Stimulated activated naive CD8-positive, alpha-beta T cell treated with anti-CD3 and anti-CD28 coated beads, Interleukin-15, Interleukin-2, amounts not matched to agents 100 ng/mL and 50 ng/mL, for 24 hours (primary cell): ENCODE data around the gene NDUFB2.
"Not testable (repeated sequence)": the region's sequence is repeated elsewhere in the genome, so short reads cannot be mapped to it uniquely, and the experiment has no call there.

ENCODE experiments used
- H3K27ac Mint-ChIP-seq: one replicate; pipeline ENCODE4 v1.8.0; 2021; ENCODE audit warnings: mild to moderate bottlenecking, mixed read lengths
- H3K27me3 Mint-ChIP-seq: one replicate; pipeline ENCODE4 v1.8.0; 2021; ENCODE audit warnings: mixed read lengths
- H3K36me3 Mint-ChIP-seq: one replicate; pipeline ENCODE4 v1.8.0; 2021; ENCODE audit warnings: low read depth, mixed read lengths
- H3K4me1 Mint-ChIP-seq: one replicate; pipeline ENCODE4 v1.8.0; 2021; ENCODE audit warnings: low read depth, mixed read lengths
- H3K4me3 Mint-ChIP-seq: one replicate; pipeline ENCODE4 v1.8.0; 2021; ENCODE audit warnings: mild to moderate bottlenecking, mixed read lengths
- H3K9me3 Mint-ChIP-seq: one replicate; pipeline ENCODE4 v1.8.0; 2021; ENCODE audit warnings: mixed read lengths

Gene NDUFB2

GRCh38 chr7:140667476-140667875, 29.0 kb upstream of the NDUFB2 start:
- Mint-ChIP-seq H3K36me3 (no peaks in the 10 kb centered on the region), H3K4me3 (no peak overlapping the region), H3K4me1 (peaks cover 5% of the 10 kb centered on the region), H3K27ac (no peak overlapping the region), H3K27me3 (no peaks in the 10 kb centered on the region), H3K9me3 (no peaks in the 10 kb centered on the region)

GRCh38 chr7:140668641-140669040, 27.9 kb upstream of the NDUFB2 start:
- Mint-ChIP-seq H3K9me3 (no peaks in the 10 kb centered on the region), H3K27me3 (no peaks in the 10 kb centered on the region), H3K4me1 (peaks cover 8% of the 10 kb centered on the region), H3K27ac (no peak overlapping the region), H3K4me3 (no peak overlapping the region), H3K36me3 (no peaks in the 10 kb centered on the region)

GRCh38 chr7:140669352-140669751, 27.2 kb upstream of the NDUFB2 start:
- H3K9me3 Mint-ChIP-seq, result no peaks in the 10 kb centered on the region
- H3K4me1 Mint-ChIP-seq, result peaks cover 15% of the 10 kb centered on the region
- no peak overlapping the region for H3K4me3 Mint-ChIP-seq

GRCh38 chr7:140669862-140670261, 26.6 kb upstream of the NDUFB2 start:
- not testable (repeated sequence) for H3K4me3 Mint-ChIP-seq, H3K9me3 Mint-ChIP-seq, H3K27me3 Mint-ChIP-seq

More at GRCh38 chr7:140669352-140669751, 27.2 kb upstream of the NDUFB2 start:
- Mint-ChIP-seq H3K27ac (no peak overlapping the region), H3K27me3 (no peaks in the 10 kb centered on the region), H3K36me3 (no peaks in the 10 kb centered on the region)

GRCh38 chr7:140670343-140670935, 26.1 kb upstream of the NDUFB2 start:
- Mint-ChIP-seq H3K27me3 (no peaks in the 10 kb centered on the region), H3K27ac (no peak overlapping the region), H3K4me3 (no peak overlapping the region)

More at GRCh38 chr7:140669862-140670261, 26.6 kb upstream of the NDUFB2 start:
- H3K27ac Mint-ChIP-seq, H3K36me3 Mint-ChIP-seq: not testable (repeated sequence)
- H3K4me1 Mint-ChIP-seq, result peaks cover 21% of the 10 kb centered on the region

GRCh38 chr7:140671966-140672365, 24.5 kb upstream of the NDUFB2 start:
- Mint-ChIP-seq H3K4me1 (peaks cover 38% of the 10 kb centered on the region), H3K4me3 (peak overlapping the region; percentile 76), H3K27ac (peak overlapping the region; percentile 52), H3K36me3 (no peaks in the 10 kb centered on the region), H3K9me3 (no peaks in the 10 kb centered on the region), H3K27me3 (no peaks in the 10 kb centered on the region)

More at GRCh38 chr7:140670343-140670935, 26.1 kb upstream of the NDUFB2 start:
- no peaks in the 10 kb centered on the region for H3K9me3 Mint-ChIP-seq
- H3K4me1 Mint-ChIP-seq, result peaks cover 26% of the 10 kb centered on the region
- no peaks in the 10 kb centered on the region for H3K36me3 Mint-ChIP-seq

- Mint-ChIP-seq H3K27me3 (no peaks in the 10 kb centered on the region), H3K36me3 (peaks cover 1% of the 10 kb centered on the region), H3K9me3 (no peaks in the 10 kb centered on the region), H3K4me1 (peaks cover 38% of the 10 kb centered on the region), H3K27ac (peak within 1 kb of the TSS; percentile 79), H3K4me3 (peak within 1 kb of the TSS; percentile 83)
Observed at GRCh38 chr7:140672382-140673062, 24.0 kb upstream of the NDUFB2 start, which contains the start of gene ADCK2. Gene ADCK2, plus strand, starts transcription at chr7:140672945. Its CDS starts 386 bp downstream, at chr7:140673331.

GRCh38 chr7:140673063-140673773, 23.3 kb upstream of the NDUFB2 start:
- H3K27ac Mint-ChIP-seq, result peak overlapping the region; percentile 79
- H3K36me3 Mint-ChIP-seq, result peaks cover 8% of the 10 kb centered on the region
- H3K9me3 Mint-ChIP-seq, result no peaks in the 10 kb centered on the region
- no peaks in the 10 kb centered on the region for H3K27me3 Mint-ChIP-seq
- H3K4me3 Mint-ChIP-seq, result peak overlapping the region; percentile 83
- peaks cover 38% of the 10 kb centered on the region for H3K4me1 Mint-ChIP-seq

- Mint-ChIP-seq H3K4me1 (peaks cover 38% of the 10 kb centered on the region), H3K27ac (peak overlapping the region; percentile 79), H3K27me3 (no peaks in the 10 kb centered on the region), H3K9me3 (no peaks in the 10 kb centered on the region), H3K36me3 (peaks cover 13% of the 10 kb centered on the region), H3K4me3 (peak overlapping the region; percentile 83)
Observed at GRCh38 chr7:140673774-140674155, 22.7 kb upstream of the NDUFB2 start.

- Mint-ChIP-seq H3K4me3 (peak overlapping the region; percentile 83), H3K27ac (no peak overlapping the region), H3K9me3 (no peaks in the 10 kb centered on the region), H3K27me3 (no peaks in the 10 kb centered on the region), H3K36me3 (peaks cover 19% of the 10 kb centered on the region), H3K4me1 (peaks cover 38% of the 10 kb centered on the region)
Observed at GRCh38 chr7:140674356-140674800, 22.1 kb upstream of the NDUFB2 start.

- H3K4me3 Mint-ChIP-seq, result peak overlapping the region; percentile 53
- peak overlapping the region; percentile 59 for H3K27ac Mint-ChIP-seq
- H3K36me3 Mint-ChIP-seq, result peaks cover 23% of the 10 kb centered on the region
- H3K27me3 Mint-ChIP-seq, result no peaks in the 10 kb centered on the region
- H3K9me3 Mint-ChIP-seq, result no peaks in the 10 kb centered on the region
- H3K4me1 Mint-ChIP-seq, result peaks cover 38% of the 10 kb centered on the region
Observed at GRCh38 chr7:140674899-140675701, 21.4 kb upstream of the NDUFB2 start.

- H3K9me3 Mint-ChIP-seq, result no peaks in the 10 kb centered on the region
- peaks cover 38% of the 10 kb centered on the region for H3K4me1 Mint-ChIP-seq
- peaks cover 30% of the 10 kb centered on the region for H3K36me3 Mint-ChIP-seq
- no peak overlapping the region for H3K27ac Mint-ChIP-seq
- no peak overlapping the region for H3K4me3 Mint-ChIP-seq
- H3K27me3 Mint-ChIP-seq, result no peaks in the 10 kb centered on the region
Observed at GRCh38 chr7:140675726-140676125, 20.8 kb upstream of the NDUFB2 start.

GRCh38 chr7:140676306-140676705, 20.2 kb upstream of the NDUFB2 start:
- Mint-ChIP-seq H3K9me3 (no peaks in the 10 kb centered on the region), H3K36me3 (peaks cover 34% of the 10 kb centered on the region), H3K27me3 (no peaks in the 10 kb centered on the region), H3K4me3 (no peak overlapping the region), H3K27ac (peak overlapping the region; percentile 53), H3K4me1 (peaks cover 38% of the 10 kb centered on the region)

GRCh38 chr7:140676956-140677355, 19.6 kb upstream of the NDUFB2 start:
- H3K27me3 Mint-ChIP-seq, H3K9me3 Mint-ChIP-seq, H3K4me3 Mint-ChIP-seq, H3K27ac Mint-ChIP-seq: not testable (repeated sequence)
- H3K36me3 Mint-ChIP-seq, result peaks cover 38% of the 10 kb centered on the region
- peaks cover 38% of the 10 kb centered on the region for H3K4me1 Mint-ChIP-seq
